Loucy (cell line): ENCODE results near the gene BCL2.
A peak's percentile ranks its signal among the peaks of the same experiment; 100 is the strongest.

Experiments
- H2AFZ ChIP-seq: fragments of 200-600 bp; sonication (generic); 2 replicates; pipeline ENCODE4 v1.6.0; 2016; ENCODE audit warnings: antibody characterized with exemption, mild to moderate bottlenecking, low read length, moderate library complexity
- H3F3A ChIP-seq: fragments of 200-600 bp; 2 replicates; pipeline ENCODE4 v1.6.0; 2016; ENCODE audit warnings: antibody characterized with exemption, low read depth, mild to moderate bottlenecking
- H3K27me3 ChIP-seq: fragments of 200-600 bp; sonication (generic); 2 replicates; pipeline ENCODE4 v1.6.1; 2014; ENCODE audit warnings: low read length, mild to moderate bottlenecking; ENCODE audit not compliant: insufficient read depth, poor library complexity, severe bottlenecking
- H3K36me3 ChIP-seq: fragments of 200-600 bp; sonication (generic); 2 replicates; pipeline ENCODE4 v1.6.1; 2016; ENCODE audit warnings: low read length; ENCODE audit not compliant: insufficient read depth
- H3K4me1 ChIP-seq: fragments of 200-600 bp; sonication (generic); 2 replicates; pipeline ENCODE4 v1.5.1; 2014; ENCODE audit warnings: low read length, mild to moderate bottlenecking; ENCODE audit not compliant: insufficient read depth, poor library complexity, severe bottlenecking
- H3K4me2 ChIP-seq: fragments of 200-600 bp; sonication (generic); 2 replicates; pipeline ENCODE4 v1.6.0; 2014; ENCODE audit warnings: antibody characterized with exemption, low read length, low read depth, mild to moderate bottlenecking; ENCODE audit not compliant: poor library complexity, severe bottlenecking
- H3K4me3 ChIP-seq: fragments of 200-600 bp; sonication (generic); 2 replicates; pipeline ENCODE4 v1.5.1; 2014; ENCODE audit warnings: low read length, mild to moderate bottlenecking, mixed read lengths; ENCODE audit not compliant: poor library complexity, severe bottlenecking
- H3K79me2 ChIP-seq: fragments of 200-600 bp; sonication (generic); 2 replicates; pipeline ENCODE4 v1.6.1; 2014; ENCODE audit warnings: low read length; ENCODE audit not compliant: insufficient read depth
- H3K9ac ChIP-seq: fragments of 200-600 bp; sonication (generic); 2 replicates; pipeline ENCODE4 v1.6.0; 2014; ENCODE audit warnings: mild to moderate bottlenecking, low read depth, low read length, moderate library complexity; ENCODE audit not compliant: poor library complexity, severe bottlenecking
- H3K9me2 ChIP-seq: fragments of 200-600 bp; sonication (generic); replicated peaks from 2 replicates; pipeline ENCODE4 v1.6.1; 2016; ENCODE audit warnings: low read depth, low read length, mixed read lengths
- H3K9me3 ChIP-seq: fragments of 200-600 bp; sonication (generic); 2 replicates; pipeline ENCODE4 v1.6.1; 2014; ENCODE audit warnings: mild to moderate bottlenecking, antibody characterized with exemption, low read length, low read depth; ENCODE audit not compliant: insufficient read depth
- H4K20me1 ChIP-seq: fragments of 200-600 bp; sonication (generic); 2 replicates; pipeline ENCODE4 v1.6.0; 2014; ENCODE audit warnings: antibody characterized with exemption, low read length, mild to moderate bottlenecking; ENCODE audit not compliant: insufficient read depth, poor library complexity, severe bottlenecking
- EZH2phosphoT487 ChIP-seq: fragments of 200-600 bp; IDR thresholded peaks from 2 replicates; pipeline ENCODE4 v1.6.1; 2018; ENCODE audit warnings: antibody characterized with exemption, mild to moderate bottlenecking, moderate library complexity, borderline replicate concordance
- TF ChIP-seq, protein P1 (sequence below): fragments of 200-600 bp; sonication (generic); conservative IDR thresholded peaks from 2 replicates; pipeline ENCODE4 v1.5.1; 2014; ENCODE audit warnings: mild to moderate bottlenecking, antibody characterized with exemption, low read length

Gene BCL2

GRCh38 chr18:63107931-63108330 lies 211.6 kb downstream of the BCL2 start:
- Histone ChIP-seq H3F3A (peaks cover 14% of the 10 kb centered on the region), H3K79me2 (no peaks in the 10 kb centered on the region), H2AFZ (no peak overlapping the region), H4K20me1 (no peaks in the 10 kb centered on the region), H3K9me2 (no peaks in the 10 kb centered on the region), H3K4me1 (peaks cover 68% of the 10 kb centered on the region), H3K9me3 (peaks cover 23% of the 10 kb centered on the region), H3K4me2 (no peak overlapping the region), H3K4me3 (no peak overlapping the region), H3K27me3 (no peaks in the 10 kb centered on the region), H3K36me3 (no peaks in the 10 kb centered on the region; the same call in 1 of the 2 replicates), H3K9ac (peak overlapping the region; percentile 12)
- TF ChIP-seq, protein P1, sequence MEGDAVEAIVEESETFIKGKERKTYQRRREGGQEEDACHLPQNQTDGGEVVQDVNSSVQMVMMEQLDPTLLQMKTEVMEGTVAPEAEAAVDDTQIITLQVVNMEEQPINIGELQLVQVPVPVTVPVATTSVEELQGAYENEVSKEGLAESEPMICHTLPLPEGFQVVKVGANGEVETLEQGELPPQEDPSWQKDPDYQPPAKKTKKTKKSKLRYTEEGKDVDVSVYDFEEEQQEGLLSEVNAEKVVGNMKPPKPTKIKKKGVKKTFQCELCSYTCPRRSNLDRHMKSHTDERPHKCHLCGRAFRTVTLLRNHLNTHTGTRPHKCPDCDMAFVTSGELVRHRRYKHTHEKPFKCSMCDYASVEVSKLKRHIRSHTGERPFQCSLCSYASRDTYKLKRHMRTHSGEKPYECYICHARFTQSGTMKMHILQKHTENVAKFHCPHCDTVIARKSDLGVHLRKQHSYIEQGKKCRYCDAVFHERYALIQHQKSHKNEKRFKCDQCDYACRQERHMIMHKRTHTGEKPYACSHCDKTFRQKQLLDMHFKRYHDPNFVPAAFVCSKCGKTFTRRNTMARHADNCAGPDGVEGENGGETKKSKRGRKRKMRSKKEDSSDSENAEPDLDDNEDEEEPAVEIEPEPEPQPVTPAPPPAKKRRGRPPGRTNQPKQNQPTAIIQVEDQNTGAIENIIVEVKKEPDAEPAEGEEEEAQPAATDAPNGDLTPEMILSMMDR = no peak
- no peak for TF ChIP-seq EZH2phosphoT487

DNA sequence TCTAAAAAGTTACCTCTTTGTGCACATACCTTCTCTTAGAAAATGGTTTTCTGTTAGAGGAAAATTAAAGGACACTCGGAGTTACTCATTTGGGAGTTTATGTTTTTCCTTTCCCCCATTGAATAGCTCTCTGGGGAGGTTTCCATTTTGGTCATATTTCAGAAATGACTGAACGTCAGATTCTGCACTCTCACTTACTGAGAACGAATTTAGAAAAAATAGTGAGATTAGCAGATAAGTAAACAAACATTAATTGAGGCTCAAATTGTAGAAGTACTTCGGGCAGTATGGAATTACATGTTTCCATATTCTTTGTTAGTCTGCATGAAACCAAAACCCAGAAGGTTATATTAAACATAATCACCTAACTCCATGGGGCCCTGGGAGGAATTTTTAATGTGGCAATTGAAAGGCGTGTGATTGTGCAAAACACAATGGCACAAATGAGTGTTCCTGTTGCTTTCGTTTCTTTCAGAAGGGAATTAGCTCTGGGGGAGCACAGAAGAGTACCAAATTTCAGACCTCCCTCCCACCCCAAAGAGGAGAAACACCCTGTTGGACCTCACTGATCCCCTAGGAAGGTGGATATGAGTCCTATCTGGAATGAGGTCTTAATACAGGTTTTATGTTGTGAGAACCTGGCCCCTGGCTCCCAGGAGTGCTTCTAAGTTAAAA lies 212.3 kb downstream of the BCL2 start:
- H3K4me1 ChIP-seq = peaks cover 64% of the 10 kb centered on the region
- TF ChIP-seq, protein P1 = no peak
- TF ChIP-seq EZH2phosphoT487 = no peak
- peak overlapping the region; percentile 24 for H3K4me3 ChIP-seq
- H2AFZ ChIP-seq = no peak overlapping the region
- no peaks in the 10 kb centered on the region for H4K20me1 ChIP-seq
- peak overlapping the region; percentile 12 for H3K9ac ChIP-seq
- no peaks in the 10 kb centered on the region for H3K27me3 ChIP-seq
- H3K4me2 ChIP-seq = peak overlapping the region; percentile 53
- H3K9me3 ChIP-seq = peaks cover 17% of the 10 kb centered on the region
- H3F3A ChIP-seq = peaks cover 12% of the 10 kb centered on the region
- no peaks in the 10 kb centered on the region for H3K36me3 ChIP-seq
- no peaks in the 10 kb centered on the region for H3K79me2 ChIP-seq
- no peaks in the 10 kb centered on the region for H3K9me2 ChIP-seq

DNA sequence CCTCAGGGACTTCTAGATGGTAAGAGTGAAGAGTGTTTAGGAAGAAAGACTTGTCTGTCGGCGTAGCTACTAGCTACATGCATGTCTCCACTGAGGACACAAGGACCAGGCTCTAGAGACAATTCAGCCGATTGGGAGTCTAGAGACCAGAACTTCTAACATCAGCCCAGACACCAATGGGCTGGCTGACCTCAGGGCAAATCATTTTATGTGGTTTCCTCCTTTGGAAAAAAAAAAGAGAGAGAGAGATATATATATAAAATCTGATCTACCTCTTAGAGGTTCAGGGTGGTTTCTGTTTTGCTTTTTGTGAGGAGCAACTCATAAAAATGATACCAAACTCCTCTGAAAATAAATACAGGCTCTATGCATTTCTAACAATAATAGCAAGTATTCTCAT lies 212.8 kb downstream of the BCL2 start:
- no peaks in the 10 kb centered on the region for H3K36me3 ChIP-seq
- H3F3A ChIP-seq = peaks cover 11% of the 10 kb centered on the region
- H2AFZ ChIP-seq = no peak overlapping the region
- peaks cover 64% of the 10 kb centered on the region for H3K4me1 ChIP-seq
- peaks cover 15% of the 10 kb centered on the region; the same call in 1 of the 2 replicates for H3K9me3 ChIP-seq
- H3K79me2 ChIP-seq = no peaks in the 10 kb centered on the region
- peak overlapping the region; percentile 12 for H3K9ac ChIP-seq
- no peaks in the 10 kb centered on the region for H3K27me3 ChIP-seq
- TF ChIP-seq, protein P1 = no peak
- TF ChIP-seq EZH2phosphoT487 = no peak
- H3K4me2 ChIP-seq = peak overlapping the region; percentile 53
- H3K9me2 ChIP-seq = no peaks in the 10 kb centered on the region
- peak overlapping the region; percentile 24 for H3K4me3 ChIP-seq
- H4K20me1 ChIP-seq = no peaks in the 10 kb centered on the region
